Measurements from ENCODE around the gene ADGRB3.

The ADGRB3 gene

DNA sequence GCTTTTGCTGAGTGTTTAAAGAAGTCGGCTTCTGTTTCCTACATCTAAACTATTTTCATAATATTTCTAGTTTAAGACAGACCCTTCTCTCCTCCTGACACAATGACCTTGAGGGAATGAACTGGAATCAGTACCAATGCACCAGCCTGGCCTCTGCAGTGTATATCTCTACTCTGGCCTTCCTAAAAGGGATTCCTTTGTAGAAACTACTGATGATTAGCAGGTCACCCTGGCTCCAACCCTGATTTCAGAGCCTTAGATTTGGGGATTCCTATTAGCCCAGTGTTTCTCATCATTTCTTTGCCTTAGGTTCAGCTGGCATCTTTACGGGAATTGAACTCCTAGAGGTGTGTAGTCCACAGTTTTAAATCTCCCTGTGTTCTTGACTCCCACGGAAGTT lies 75.4 kb downstream of the ADGRB3 start:
- FAIRE-seq, result no peak

DNA sequence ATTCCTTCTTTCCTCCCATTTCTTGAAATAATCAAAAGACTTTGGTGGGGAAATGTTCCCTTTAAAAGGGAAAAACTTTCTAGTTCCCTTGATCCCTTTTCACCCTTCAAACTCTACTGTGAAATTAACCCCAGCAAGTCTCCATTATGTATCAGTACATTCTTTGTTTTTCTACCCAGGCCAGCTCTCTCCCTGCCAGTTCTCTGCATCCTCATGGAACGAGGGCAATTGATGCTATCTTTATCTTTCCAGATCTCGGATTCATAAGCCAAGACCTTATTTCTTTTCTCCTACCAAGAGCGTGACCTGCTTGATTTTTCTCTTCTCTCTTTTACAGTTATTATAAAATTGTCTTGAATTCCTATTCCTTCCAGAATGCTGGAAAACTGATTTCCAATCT lies 75.8 kb downstream of the ADGRB3 start:
- no peak for FAIRE-seq

DNA sequence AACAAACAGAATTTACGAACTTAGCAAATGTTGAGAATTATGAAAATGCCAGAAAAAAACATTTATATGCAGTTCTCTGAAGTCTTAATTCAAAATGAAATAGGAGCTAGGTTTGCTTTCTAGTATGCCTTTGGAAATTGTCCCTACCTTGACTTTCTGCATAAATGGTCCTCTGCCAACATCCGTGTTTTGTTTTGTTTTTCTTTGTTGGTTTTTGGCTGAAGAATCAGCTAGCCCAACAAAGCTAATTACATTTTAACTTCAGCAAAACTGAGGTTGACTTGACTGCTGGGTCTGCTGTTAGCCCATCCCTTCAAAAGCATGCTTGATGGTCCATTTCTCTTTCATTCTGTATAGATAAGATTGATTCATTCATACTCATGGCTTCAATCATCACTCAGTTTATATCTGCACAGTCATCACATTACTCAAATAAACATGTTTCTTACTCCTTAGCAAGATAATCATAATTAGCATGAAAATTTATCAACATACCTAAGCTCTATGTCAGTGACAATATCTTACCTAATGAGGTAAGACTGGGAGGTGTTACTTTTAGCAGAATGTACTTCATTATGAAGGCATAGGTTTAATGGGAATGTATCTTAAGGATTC lies 76.4 kb downstream of the ADGRB3 start:
- no peak for FAIRE-seq

DNA sequence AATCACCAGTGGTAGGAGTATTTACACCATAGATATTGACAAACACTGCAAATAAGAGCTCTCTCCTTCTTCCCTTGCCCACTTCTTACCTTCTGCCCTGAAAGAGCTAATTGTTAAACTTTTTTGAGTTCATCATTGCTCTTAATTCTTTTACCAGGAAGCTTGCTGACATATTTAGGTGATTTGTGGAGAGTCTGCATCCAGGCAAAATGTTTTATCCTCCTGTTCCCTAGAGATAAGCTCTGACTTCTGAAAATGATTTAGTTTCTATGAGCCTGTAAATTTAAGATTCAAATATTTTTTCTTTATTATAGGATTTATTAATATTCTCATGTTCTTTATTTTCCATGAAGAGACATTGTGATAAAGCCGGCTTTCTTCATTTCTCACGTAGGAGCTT lies 81.5 kb downstream of the ADGRB3 start:
- FAIRE-seq, result no peak

DNA sequence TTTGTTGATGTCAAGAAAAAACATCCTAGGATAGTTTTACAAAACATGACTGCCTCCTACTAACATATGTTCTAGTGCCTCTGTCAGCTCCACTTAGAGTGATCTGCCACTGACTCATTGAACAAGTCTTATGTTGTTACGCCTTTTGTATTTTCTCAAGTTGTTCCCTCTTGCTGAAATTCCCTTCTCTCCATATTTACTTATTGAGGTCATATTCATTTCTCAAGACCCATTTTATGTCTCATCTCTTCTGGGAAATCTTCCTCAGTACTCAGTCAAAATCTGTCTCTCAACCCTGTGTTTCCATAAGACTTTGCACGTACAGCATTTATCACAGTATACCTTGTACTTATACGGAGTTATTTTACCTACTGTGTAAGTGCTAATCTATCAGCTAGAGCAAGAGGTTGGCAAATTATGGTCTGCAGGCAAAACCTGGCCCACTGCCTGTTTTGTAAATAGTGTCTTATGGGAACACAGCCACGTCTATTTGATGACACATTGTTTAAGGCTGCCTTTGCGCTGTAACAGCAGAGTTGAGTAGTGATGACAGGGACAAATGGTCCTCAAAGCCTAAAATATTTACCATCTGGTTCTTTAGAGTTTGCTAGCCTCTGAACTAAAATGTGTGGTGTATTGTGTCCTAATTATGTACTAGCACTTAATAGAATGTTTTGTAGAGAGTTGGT lies 83.4 kb downstream of the ADGRB3 start:
- no peak for FAIRE-seq

DNA sequence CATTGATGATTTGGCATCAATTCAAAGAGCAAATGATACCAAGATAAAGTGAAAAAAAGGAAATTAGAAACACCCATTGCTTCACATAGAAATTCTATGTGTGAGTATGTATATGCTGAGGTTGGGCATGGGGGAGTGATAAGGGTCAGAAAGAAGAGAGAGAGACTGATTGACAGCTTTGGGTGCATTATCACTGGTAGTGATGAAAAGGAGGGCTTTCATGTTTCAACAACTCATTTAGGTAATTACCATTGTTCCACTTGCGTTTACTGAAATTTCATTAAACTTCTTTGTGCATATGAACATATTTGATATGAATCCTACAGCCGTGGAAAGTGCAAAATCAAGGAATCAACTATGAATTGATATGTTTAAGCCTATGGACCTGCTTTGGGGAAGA lies 84.7 kb downstream of the ADGRB3 start:
- no peak for FAIRE-seq

DNA sequence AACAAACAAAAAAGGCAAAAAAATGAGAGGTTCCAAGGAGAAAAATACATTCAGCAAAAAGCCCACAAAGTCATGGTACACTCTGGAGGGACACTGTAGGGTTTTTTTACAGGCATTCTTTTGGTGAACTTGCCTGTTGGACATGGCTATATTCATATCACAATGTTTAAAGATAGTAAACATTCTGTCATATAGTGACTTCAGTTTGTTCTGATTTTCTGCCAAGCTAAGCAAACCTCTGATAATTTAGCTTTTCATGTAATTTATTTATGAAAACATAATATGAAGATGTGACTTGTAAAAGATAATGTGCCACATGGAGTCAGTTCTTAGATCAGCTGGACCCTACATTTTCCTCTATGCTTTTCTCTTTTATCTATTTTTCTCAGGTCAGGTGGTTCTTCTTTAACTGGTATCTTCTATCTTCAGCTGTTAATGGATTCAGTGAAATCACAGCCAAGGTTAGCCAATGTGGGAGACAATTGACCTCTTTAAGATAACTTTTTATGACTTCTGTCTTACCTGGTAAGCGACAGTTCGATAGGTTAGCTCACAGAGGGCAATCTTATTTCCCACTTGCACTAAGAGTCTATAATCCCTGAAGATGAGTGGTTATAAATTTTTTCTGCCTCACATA lies 87.9 kb downstream of the ADGRB3 start:
- no peak for FAIRE-seq

DNA sequence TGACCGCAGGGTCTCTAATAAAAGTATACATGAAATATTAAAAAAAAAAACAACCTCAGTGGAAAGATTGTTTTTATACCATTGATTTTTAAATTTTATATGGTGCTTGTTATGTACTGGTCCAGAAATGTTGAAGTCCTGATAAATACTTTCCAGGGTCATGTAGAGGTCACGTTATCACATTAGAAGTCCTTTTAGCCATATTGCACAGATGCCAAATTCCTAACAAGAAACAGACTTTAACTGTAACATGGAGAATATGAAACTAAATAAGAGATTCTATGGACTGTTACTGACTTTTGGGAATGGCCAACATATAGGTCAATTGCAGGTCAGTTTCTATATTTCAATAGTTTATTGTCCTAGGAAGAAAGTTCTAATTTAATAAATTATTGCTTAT lies 89.0 kb downstream of the ADGRB3 start:
- no peak for FAIRE-seq

DNA sequence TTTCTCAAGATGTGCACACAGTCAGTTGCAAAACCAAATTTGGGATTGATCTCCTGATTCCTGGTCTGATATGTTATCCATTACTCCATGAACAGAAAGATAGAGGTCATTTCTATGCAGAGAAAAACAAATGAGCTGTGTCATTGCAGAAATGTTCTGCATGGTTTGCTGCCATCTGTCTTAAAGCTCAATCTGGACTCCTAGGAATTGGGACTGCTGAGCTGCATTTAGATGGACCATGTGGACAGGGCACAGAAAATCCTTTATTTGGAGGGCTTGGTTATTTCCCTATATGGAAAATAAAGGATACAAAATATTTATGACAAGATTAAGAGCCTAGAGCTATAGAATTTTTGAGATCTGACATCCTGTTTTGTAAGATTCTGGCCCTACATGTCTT lies 91.3 kb downstream of the ADGRB3 start:
- FAIRE-seq, result no peak

DNA sequence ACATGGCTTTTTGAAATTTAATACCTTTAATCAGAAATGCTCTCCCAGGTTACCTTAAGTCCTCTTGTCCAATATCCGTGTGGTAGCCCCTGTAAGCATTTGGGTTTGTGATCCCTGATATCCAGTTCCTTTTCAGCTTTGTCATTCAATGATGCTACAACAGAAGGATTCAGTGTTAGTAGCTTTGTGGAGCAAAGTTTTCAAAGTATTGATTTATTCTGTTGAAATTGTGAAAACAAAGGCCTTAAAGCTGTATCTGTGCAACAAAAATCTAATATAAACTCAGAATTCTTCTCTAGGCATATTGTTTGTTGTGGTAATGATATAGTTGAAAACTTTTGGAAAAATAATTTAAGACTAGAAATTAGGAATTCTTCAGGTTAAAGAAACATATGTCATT lies 91.9 kb downstream of the ADGRB3 start:
- FAIRE-seq, result no peak

DNA sequence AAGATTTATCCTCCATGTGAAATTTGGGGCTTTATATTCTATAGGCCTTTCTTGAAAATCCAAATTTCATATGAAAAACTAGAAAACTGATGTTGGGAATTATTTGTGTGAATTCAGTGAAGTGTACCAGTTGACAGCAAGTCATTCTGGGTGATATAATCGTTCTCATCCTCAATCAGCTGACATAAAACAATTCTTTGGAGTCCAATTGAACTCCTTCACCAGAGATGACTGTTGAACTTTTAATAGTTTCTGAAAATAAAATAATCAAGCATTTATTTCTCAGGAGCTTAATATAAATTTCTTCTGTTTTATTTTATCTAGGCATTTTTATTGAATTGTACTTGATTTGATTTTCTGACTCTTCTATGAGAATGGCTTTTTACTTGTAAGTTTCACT lies 92.6 kb downstream of the ADGRB3 start:
- no peak for FAIRE-seq

DNA sequence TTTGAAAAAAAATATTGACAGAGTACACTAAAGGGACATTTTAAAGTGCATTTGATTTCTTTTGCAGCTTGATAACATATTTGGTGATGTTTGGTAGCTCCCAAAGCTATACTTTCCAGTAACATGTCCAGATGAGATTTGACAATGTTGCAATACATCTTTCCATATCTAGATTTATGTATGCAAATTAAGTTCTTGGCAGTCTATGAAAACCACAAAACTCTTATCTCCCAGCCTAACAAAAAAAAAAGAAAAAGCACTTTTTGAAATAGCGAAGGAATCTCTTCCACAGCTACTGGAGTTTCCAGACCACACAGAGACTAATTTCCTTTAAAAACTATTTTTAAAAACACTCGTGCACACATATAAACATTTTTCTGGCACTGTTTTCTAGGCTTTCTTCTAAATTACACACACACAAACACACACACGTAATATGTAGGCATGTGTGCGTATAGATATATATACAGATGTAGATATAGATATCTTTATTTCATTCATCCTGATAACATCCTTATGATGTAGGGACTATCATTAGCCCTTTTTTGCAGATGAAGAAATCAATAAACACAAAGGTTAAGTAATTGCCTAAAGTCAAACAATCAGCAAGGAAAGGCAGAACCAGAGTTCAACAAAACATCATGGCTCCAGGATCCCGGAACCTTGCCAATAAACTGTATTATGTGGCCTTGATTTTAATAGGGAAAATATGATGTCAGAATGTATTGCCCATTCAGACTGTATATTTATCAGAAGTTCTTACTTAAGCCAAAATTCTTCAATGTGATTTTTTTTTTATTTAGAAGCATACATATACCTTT lies 93.3 kb downstream of the ADGRB3 start:
- no peak for FAIRE-seq

DNA sequence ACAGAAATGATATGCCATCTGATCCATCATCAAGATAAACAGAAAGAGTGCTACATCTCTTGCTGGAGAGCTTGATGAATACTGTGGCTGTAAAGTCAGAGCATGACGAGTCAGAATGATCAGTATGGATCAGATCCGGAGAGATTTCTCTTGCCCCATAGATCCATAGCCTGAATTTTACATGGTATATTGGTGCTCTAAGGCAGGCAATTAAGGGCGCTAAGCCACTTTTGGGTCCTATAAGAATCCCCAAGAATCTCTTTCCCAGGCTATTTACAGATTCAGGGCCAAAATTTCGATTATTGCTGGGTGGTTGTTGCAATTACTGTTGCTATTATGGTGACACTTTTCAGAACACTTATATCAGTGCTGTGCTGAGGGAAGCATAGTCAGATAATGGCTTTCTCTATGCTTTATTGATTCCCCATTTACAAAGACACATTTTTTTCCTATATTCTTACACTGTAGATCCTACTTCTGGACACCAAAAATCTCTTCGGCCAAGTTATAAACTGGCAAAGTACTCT lies 94.4 kb downstream of the ADGRB3 start:
- no peak for FAIRE-seq

DNA sequence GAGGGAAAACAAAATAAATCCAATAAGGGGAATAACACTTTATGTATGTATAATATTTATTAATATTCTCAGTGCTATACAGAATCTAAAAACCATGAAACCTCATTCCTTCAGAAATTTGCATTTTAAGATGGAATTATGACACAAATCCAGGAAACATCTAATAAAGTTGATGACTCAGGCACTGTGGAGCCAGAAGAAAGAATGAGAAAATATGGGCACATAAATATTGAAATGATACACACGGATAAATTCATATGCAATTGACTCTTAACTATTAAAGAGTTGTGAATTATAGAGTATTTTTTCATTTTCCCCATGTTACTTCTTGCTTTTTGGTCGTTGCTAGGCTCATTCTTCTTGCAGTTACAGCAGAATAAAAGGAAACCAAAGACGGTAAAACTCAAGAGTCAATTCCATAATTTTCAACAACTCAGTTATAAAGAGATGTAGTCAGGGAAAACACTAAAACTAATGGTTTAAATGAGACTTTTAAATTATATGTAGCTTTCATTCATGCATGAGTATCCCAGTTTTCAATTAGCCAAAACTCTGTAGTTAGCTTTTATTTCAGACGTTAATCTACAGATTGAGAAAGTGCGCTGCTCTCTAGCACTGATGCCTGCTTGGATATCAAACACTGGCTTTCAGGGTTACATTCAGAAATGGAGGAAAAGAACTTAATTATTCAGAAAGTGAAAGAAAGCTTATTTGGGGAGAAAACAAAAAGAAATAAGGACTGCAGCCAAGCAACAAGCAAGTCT lies 95.4 kb downstream of the ADGRB3 start:
- no peak for FAIRE-seq

DNA sequence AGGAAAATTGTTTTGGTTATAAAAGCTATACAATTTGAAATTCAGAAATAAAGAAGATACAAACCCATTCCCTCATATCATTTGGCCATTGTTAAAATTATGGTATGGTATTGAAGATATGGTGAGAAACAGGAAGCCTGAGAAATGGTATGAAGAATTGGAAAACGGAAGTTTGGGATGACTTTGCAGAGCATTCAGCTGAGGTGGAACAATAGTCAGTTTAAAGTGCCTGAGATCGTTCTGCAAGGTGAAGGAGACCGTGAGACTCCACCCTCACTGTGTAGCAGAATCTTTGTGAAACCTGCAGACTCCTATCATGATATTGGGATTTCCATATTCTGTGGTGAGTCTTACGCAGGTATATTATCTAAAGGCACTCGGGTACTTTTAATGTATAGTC lies 97.3 kb downstream of the ADGRB3 start:
- FAIRE-seq, result no peak

DNA sequence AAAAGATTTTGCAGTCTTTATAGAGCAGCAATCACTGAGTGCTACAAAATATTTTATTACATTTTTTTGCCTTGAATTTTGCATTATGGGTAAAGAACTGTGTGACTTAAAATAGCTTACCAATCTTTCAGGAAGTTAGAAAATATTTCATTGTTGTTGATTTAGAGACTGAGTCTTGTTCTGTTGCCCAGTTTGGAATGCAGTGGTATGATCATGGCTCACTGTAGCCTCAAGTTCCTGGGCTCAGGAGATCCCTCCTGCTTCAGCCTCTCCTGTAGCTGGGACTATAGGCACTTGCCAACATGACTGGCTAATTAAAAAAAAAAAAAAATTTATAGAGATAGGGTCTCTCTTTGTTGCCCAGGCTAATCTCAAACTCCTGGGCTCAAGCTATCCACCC lies 100.8 kb downstream of the ADGRB3 start:
- FAIRE-seq, result no peak

DNA sequence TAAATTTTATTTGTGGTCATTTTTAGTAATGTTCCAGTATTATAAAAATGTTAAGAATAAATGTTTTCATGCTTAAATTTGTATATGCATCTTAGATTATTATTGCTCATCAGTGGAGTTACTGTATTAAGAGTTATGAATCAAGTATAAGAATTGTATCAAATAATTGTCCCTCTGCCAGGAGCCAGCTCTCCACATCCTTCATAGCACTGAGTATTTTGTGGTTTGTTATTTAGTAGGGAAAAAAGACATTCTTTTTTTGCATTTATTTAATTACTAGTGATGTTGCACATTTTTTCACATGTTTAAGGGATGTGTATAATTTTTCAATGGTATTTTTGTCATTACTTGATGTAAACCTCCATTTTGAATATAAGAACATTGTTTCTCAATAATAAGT lies 102.0 kb downstream of the ADGRB3 start:
- FAIRE-seq, result no peak

DNA sequence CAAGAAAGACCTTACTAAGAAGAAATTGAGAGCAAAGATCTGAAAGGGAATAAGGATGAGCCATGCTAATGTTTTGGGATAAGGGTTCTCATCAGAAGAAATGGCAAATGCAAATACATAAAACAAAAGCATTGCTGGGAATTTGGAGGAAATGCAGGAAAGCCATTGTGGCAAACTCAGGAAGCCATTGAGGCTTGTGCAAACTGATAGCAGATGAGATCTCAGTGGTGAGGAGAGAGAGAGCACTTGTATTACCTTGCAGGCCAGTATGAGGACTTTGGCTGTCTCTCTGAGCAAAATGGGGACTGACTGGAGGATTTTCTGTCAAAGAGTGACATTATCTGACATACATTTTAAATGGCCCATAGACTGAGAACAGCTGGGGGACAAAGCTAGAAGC lies 103.0 kb downstream of the ADGRB3 start:
- no peak for FAIRE-seq

DNA sequence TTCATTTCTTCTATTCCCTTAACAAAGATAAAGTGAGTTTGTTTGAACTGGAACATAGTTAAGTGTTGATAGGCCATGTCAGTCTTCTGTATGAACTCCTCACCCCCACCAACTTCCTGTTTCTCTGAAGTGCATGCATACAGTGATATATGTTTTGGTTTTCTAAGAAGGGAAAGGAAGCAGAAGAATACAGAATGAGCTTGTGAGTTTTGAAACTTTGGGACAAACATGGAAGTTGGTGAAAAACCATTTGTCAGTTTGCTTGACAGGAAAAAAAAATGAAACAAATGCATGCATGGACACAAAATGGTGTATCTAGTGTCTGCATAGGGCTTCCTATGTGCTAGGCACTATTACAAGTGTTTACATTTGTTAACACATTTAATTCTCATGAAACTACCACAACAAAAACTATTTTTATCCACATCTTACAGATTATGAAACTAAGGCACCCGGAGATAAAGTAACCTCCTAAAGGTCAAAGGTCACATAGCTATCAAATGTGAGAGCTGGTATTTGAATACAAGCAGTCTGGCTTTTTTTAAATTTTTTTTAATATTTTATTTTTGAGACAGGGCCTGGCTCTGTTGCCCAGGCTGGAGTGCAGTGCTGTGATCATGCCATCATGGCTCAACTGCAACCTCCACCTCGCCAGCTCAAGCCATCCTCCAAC lies 105.9 kb downstream of the ADGRB3 start:
- no peak for FAIRE-seq

DNA sequence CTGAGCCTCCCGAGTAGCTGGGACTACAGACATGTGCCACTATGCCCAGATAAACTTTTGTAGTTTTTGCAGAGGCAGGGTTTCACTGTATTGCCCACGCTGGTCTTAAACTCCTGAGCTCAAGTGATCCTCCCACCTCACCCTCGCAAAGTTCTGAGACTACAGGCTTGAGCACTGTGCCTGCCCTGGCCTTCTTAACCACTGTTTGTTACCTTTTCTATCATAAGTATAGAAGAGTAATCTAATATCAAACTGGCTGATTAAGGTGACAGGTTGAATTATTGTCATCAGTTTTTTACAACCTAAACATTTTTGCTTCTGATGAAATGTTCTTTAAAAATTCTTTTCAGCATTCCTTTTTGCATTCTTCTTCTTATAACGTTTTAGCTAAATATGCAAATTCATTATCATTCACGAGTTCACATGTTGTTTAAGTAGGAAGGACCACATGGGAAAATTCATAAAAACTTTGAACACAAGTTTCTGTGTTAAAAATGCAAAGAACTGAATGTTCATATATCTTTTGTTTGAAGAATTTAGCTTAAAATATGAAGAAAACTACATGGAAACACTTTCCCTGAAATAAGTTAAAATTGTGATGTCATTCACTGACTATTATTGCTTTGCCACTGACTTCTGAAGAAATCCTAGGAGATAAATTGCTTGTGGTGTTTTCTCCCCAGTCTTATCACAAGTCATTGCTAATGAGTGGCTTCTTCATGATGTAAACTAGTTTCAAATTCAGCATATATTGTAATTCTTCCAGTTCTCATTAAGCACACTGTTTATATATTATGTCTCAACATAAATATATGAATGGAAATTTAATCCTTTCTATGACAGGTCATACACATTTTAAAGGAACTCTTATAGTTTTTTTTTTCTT lies 106.7 kb downstream of the ADGRB3 start:
- no peak for FAIRE-seq

DNA sequence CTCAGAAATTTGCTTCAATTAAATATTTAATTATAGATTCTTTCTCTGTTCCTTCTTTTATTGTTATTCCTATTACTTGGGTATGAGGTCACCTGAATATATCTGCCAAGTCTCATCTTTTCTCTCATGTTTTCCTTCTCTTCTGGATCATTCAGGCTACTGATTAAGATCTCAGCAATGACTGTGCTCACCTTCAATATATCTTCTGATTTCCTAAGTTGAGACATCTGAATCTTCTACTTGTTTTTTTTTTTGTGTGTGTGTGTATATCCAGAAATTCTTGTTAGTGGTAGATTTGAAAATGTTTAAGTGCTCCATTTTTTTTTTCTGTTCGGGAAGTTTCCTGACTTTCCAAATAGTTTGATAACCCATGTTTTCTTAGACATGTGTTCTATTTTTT lies 108.0 kb downstream of the ADGRB3 start:
- FAIRE-seq, result no peak
